HepG2 (cell line): Measurements from ENCODE around the gene IFNA2. TPM values are rescaled to one million over a fixed set of nuclear protein-coding genes. Genes with fewer than 3 reads are reported as not detected.
A peak's percentile ranks its signal among the peaks of the same experiment; 100 is the strongest.
"Not testable (repeated sequence)": the region's sequence is repeated elsewhere in the genome, so short reads cannot be mapped to it uniquely, and the experiment has no call there.

ENCODE experiments used
- ATAC-seq: fragments of 200-7000 bp; cut with Tn5 transposase; 3 replicates; pipeline ENCODE4 v1.9.1; 2020; ENCODE audit warnings: mild to moderate bottlenecking, moderate library complexity
- BruUV-seq: library from RNA; stranded (reverse); fragments of 400-500 nt; replicated peaks from 2 replicates; lab custom pipeline; 2021; lab: Mats Ljungman, UMichigan
- CTCF ChIA-PET: fragments of 300-600 bp; formaldehyde crosslinking; extraction: SDS; loops from one replicate; lab custom pipeline; 2021; ENCODE audit warnings: low total read pairs, inconsistent platforms, low intra/inter-chr PET ratio; lab: Yijun Ruan, JAX
- POLR2A ChIA-PET: fragments of 350-600 bp; sonication (Branson Sonifier 250); formaldehyde crosslinking; loops from one replicate; lab custom pipeline; 2020; ENCODE audit warnings: antibody characterized with exemption, inconsistent platforms; lab: Yijun Ruan, JAX
- DNase-seq: peaks from one replicate; pipeline ENCODE4 v3.0.0-alpha.2; 2015; ENCODE audit warnings: low spot score
- FAIRE-seq: peaks from 3 replicates; lab custom pipeline; 2011; peaks lifted over from hg19 to GRCh38; lab: Jason Lieb, UNC
- H2AFZ ChIP-seq: one replicate; pipeline ENCODE4 v1.6.1; 2011; ENCODE audit warnings: low read length, inconsistent platforms
- H3K27ac ChIP-seq: fragments of 300-600 bp; 3 replicates; pipeline ENCODE4 v1.8.0; 2011; ENCODE audit warnings: mixed run types, mild to moderate bottlenecking, mixed read lengths, low read length, inconsistent platforms; ENCODE audit not compliant: insufficient read depth; ENCODE audit errors: extremely low read length
- H3K27me3 ChIP-seq, 2 experiments: fragments of 200-600 bp in 1 of 2; 2 replicates in 1 of 2; 3 replicates in 1 of 2; pipeline versions ENCODE4 v1.6.0 to v1.8.0; 2011; ENCODE audit warnings: low read length in 2 of 2, mild to moderate bottlenecking in 2 of 2, moderate library complexity in 2 of 2, inconsistent platforms in 1 of 2; ENCODE audit not compliant: insufficient read depth in 2 of 2, control insufficient read depth in 1 of 2
- H3K36me3 ChIP-seq, 2 experiments: fragments of 200-600 bp in 1 of 2; replicated peaks in 1 of 2; 2 replicates in 1 of 2; 3 replicates in 1 of 2; pipeline versions ENCODE4 v1.5.1 to v1.8.0; 2011; ENCODE audit warnings: low read length in 2 of 2, inconsistent platforms in 1 of 2; ENCODE audit not compliant: insufficient read depth in 2 of 2, control insufficient read depth in 1 of 2
- H3K4me1 ChIP-seq: 2 replicates; pipeline ENCODE4 v1.5.1; 2012; ENCODE audit warnings: low read length, inconsistent platforms; ENCODE audit not compliant: insufficient read depth
- H3K4me2 ChIP-seq: 2 replicates; pipeline ENCODE4 v1.6.0; 2011; ENCODE audit warnings: low read depth, low read length, inconsistent platforms
- H3K4me3 ChIP-seq, 3 experiments: fragments of 200-600 bp in 1 of 3; sonication (generic), shearing (Covaris generic) in 1 of 3; replicated peaks in 1 of 3; 2 replicates each; pipeline ENCODE4 v1.5.1; 2011 to 2016; ENCODE audit warnings: low read length in 3 of 3, inconsistent platforms in 2 of 3, low read depth in 2 of 3, mild to moderate bottlenecking in 2 of 3, control low read depth in 1 of 3, mixed read lengths in 1 of 3; ENCODE audit not compliant: insufficient read depth in 1 of 3
- H3K79me2 ChIP-seq: one replicate; pipeline ENCODE4 v1.6.1; 2011; ENCODE audit warnings: low read length, inconsistent platforms; ENCODE audit not compliant: insufficient read depth
- H3K9ac ChIP-seq: 2 replicates; pipeline ENCODE4 v1.6.0; 2011; ENCODE audit warnings: mild to moderate bottlenecking, low read depth, low read length, inconsistent platforms; ENCODE audit not compliant: insufficient read depth
- H3K9me3 ChIP-seq: 2 replicates; pipeline ENCODE4 v1.5.1; 2012; ENCODE audit warnings: mild to moderate bottlenecking, low read length
- H4K20me1 ChIP-seq: 2 replicates; pipeline ENCODE4 v1.6.0; 2011; ENCODE audit warnings: inconsistent platforms, mild to moderate bottlenecking, low read length, moderate library complexity; ENCODE audit not compliant: insufficient read depth
- ARID3A ChIP-seq: IDR thresholded peaks from 2 replicates; pipeline ENCODE4 v1.6.1; 2012; ENCODE audit warnings: low read depth, low read length, improper control_type of control experiment
- BHLHE40 ChIP-seq: IDR thresholded peaks from 2 replicates; pipeline ENCODE4 v1.6.1; 2011; ENCODE audit warnings: low read length, improper control_type of control experiment
- HHEX ChIP-seq: IDR thresholded peaks from 2 replicates; pipeline ENCODE4 v1.6.1; 2016; ENCODE audit warnings: control low read depth
- PCBP2 ChIP-seq: fragments of 200-400 bp; formaldehyde crosslinking; optimal IDR thresholded peaks from 2 replicates; pipeline ENCODE3; 2018; ENCODE audit warnings: low read length, low read depth; ENCODE audit not compliant: poor library complexity, severe bottlenecking
- POLR2G ChIP-seq: fragments of 200-400 bp; formaldehyde crosslinking; IDR thresholded peaks from 2 replicates; pipeline ENCODE4 v1.6.1; 2018; ENCODE audit warnings: mild to moderate bottlenecking, low read depth, low read length, moderate library complexity
- ZBTB20 ChIP-seq: sonication (generic); formaldehyde crosslinking; IDR thresholded peaks from 2 replicates; pipeline ENCODE4 v1.8.1; 2023; ENCODE audit warnings: missing genetic modification reagents, low read depth, mild to moderate bottlenecking, borderline replicate concordance
- ZNF138 ChIP-seq: sonication (generic); formaldehyde crosslinking; IDR thresholded peaks from 2 replicates; pipeline ENCODE4 v1.5.0; 2020; ENCODE audit warnings: mild to moderate bottlenecking, low read depth, missing genetic modification reagents
- WGBS: methylation state at CpG from one replicate; pipeline ENCODE4 v1.1.6; 2017; ENCODE audit warnings: low lambda C conversion rate; 5-methylcytosine and 5-hydroxymethylcytosine counted together
- in situ Hi-C: cut with HindIII; loops from 2 replicates; pipeline ENCODE4 v1.10.0; 2017; ENCODE audit warnings: low pct_unique_long_range_greater_than_20kb; ENCODE audit not compliant: extremely low pct_ligation_motif_present
- intact Hi-C: fragments of 100-400 bp; cut with micrococcal nuclease; formaldehyde crosslinking; loops from one replicate; pipeline ENCODE4 v1.10.0; 2022; ENCODE audit not compliant: unreplicated experiment
- polyA plus RNA-seq, 8 experiments: library from polyadenylated mRNA; depleted of rRNA in 3 of 8; stranded (reverse) in 7 of 8; unstranded in 1 of 8; fragments of >200 nt; fragmentation: Illumina TruSeq in 4 of 8; extraction: Trizol in 4 of 8; gene quantifications; 2 replicates each; pipeline versions ENCODE4 v1.2.1 to v1.2.3, GENCODE V29; 2011 to 2016; ENCODE audit warnings: low read depth in 4 of 8, missing spikeins in 1 of 8, mixed read lengths in 1 of 8; ENCODE audit not compliant: insufficient read depth in 1 of 8
- total RNA-seq, 5 experiments: library from RNA; depleted of rRNA; stranded (reverse); fragments of >200 nt; fragmentation: Illumina TruSeq; extraction: Trizol; gene quantifications; 2 replicates each; pipeline ENCODE4 v1.2.3, GENCODE V29; 2016; ENCODE audit warnings: low read depth in 1 of 5

Gene IFNA2
- total and polyA plus RNA-seq, 2 of the 13 experiments (the other 11 are each of a cell fraction or from before 2014, with no cell fraction given) = not detected

GRCh38 chr9:21383627-21384026 is 1.6 kb downstream of the IFNA2 start:
- Histone ChIP-seq H4K20me1 (no peaks in the 10 kb centered on the region), H3K27me3 (no peaks in the 10 kb centered on the region), H3K27ac (no peak overlapping the region), H3K36me3 (no peaks in the 10 kb centered on the region), H3K4me2 (no peak overlapping the region), H3K79me2 (no peaks in the 10 kb centered on the region), H3K4me1 (no peaks in the 10 kb centered on the region; the same call in none of the 2 replicates), H3K9ac (no peak overlapping the region), H3K4me3 (no peak overlapping the region), H3K9me3 (no peaks in the 10 kb centered on the region), H2AFZ (no peak overlapping the region)
- ATAC-seq = no peak
- TF ChIP-seq ZNF138 (CRISPR knock-in tag) = no peak
- intact Hi-C loops = no loop called here
- 15% methylated on average over 4 of the region's 4 CpGs for WGBS
- in situ Hi-C loops = no loop called here
- no peak for DNase-seq
- BruUV-seq = no TSS peak
- ChIA-PET CTCF (no interaction called here), POLR2A (no interaction called here)
- no peak for FAIRE-seq

GRCh38 chr9:21381448-21382339 is 3.5 kb downstream of the IFNA2 start:
- H3K4me1 ChIP-seq = no peaks in the 10 kb centered on the region; the same call in none of the 2 replicates
- TF ChIP-seq PCBP2 (no peak), BHLHE40 (peak; percentile 61), ARID3A (peak; percentile 24; the same call in 1 of the 2 replicates), ZBTB20 (CRISPR knock-in tag) (no peak), HHEX (CRISPR knock-in tag) (no peak), POLR2G (no peak)
- no peak overlapping the region for H3K9ac ChIP-seq
- WGBS = 7% methylated on average over 5 of the region's 5 CpGs
- in situ Hi-C loops = no loop called here
- no peak overlapping the region for H3K4me2 ChIP-seq
- no peak overlapping the region for H2AFZ ChIP-seq
- no peaks in the 10 kb centered on the region for H4K20me1 ChIP-seq
- ChIA-PET POLR2A (interaction anchor here (1.2 kb wide), 1 partner anchor 46 kb away, joined by 3 read pairs; the partner anchor contains the start of gene KLHL9), CTCF (no interaction called here)
- H3K9me3 ChIP-seq = no peaks in the 10 kb centered on the region
- H3K4me3 ChIP-seq = no peak overlapping the region
- DNase-seq (peak; percentile 36), FAIRE-seq (no peak), ATAC-seq (peak; percentile 66; the same call in 2 of the 3 replicates)
- no peaks in the 10 kb centered on the region for H3K79me2 ChIP-seq
- H3K27me3 ChIP-seq = no peaks in the 10 kb centered on the region
- H3K36me3 ChIP-seq = no peaks in the 10 kb centered on the region
- intact Hi-C loops = no loop called here
- H3K27ac ChIP-seq = no peak overlapping the region
- no TSS peak for BruUV-seq

- H3K27me3 ChIP-seq, CTCF ChIA-PET, FAIRE-seq, H4K20me1 ChIP-seq, H3K27ac ChIP-seq, H3K9me3 ChIP-seq, in situ Hi-C loops, ATAC-seq, H3K4me1 ChIP-seq, H3K9ac ChIP-seq, POLR2A ChIA-PET, DNase-seq, BruUV-seq, H3K4me2 ChIP-seq, intact Hi-C loops, H3K79me2 ChIP-seq, H3K36me3 ChIP-seq, H3K4me3 ChIP-seq, H2AFZ ChIP-seq: not testable (repeated sequence)
- 0% methylated on average over 4 of the region's 4 CpGs for WGBS
These were observed 13.7 kb downstream of the IFNA2 start for GRCh38 chr9:21371467-21371866.
